HG03139 (cell line): ENCODE measurements around the gene RUFY1.
"Not testable (repeated sequence)": the region's sequence is repeated elsewhere in the genome, so short reads cannot be mapped to it uniquely, and the experiment has no call there.

Experiments
- ATAC-seq: cut with Tn5 transposase; IDR thresholded peaks from one replicate; pipeline ENCODE4 v1.9.1; 2021; ENCODE audit not compliant: unreplicated experiment

RUFY1 gene

GRCh38 chr5:179550511-179551342 is at the start of gene RUFY1:
Gene RUFY1 (plus strand): TSS chr5:179550554. CDS start chr5:179550570, 16 bp downstream.
- peak; percentile 77 for ATAC-seq

- ATAC-seq: not testable (repeated sequence)
These were observed 48.4 kb upstream of the RUFY1 start for GRCh38 chr5:179501997-179502396.

DNA sequence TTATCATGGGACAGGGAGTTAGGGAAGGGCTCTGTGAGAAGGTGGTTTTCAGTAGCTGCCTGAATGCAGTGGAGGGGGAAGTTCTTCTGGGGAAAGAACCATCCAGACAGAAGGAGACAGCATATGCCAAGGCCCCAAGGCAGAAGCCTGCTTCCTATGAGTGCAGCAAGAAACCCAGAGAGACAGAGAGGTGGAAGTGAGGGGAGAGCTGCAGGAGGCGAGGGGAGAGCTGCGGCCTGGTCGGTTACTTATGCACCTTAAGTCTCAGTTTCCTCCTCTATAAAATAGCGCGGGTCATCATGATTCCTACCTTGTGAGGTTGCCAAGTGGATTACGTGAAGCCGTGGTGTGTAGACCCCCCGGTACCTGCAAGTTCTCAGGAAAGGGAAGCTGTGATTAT is 47.9 kb upstream of the RUFY1 start:
- ATAC-seq: not testable (repeated sequence)

DNA sequence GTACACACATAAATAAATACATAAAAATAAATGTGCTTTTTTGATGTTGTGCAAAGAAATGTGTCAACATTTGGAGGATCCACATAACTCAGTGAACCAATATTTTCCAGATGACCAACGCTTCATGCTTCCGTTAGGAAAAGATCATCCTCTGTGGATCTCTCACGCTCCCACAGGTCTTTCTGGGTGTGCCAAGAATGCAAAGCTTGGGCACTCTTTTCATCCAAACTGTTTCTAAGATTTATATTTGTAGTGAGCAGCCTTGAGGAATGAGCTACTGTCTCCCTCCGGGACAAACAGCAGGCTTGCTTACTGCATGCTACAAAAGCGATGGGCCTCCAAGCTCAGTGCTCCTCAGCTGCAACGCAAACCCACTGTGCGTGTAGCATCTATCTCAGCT is 46.2 kb upstream of the RUFY1 start:
- ATAC-seq: no peak

DNA sequence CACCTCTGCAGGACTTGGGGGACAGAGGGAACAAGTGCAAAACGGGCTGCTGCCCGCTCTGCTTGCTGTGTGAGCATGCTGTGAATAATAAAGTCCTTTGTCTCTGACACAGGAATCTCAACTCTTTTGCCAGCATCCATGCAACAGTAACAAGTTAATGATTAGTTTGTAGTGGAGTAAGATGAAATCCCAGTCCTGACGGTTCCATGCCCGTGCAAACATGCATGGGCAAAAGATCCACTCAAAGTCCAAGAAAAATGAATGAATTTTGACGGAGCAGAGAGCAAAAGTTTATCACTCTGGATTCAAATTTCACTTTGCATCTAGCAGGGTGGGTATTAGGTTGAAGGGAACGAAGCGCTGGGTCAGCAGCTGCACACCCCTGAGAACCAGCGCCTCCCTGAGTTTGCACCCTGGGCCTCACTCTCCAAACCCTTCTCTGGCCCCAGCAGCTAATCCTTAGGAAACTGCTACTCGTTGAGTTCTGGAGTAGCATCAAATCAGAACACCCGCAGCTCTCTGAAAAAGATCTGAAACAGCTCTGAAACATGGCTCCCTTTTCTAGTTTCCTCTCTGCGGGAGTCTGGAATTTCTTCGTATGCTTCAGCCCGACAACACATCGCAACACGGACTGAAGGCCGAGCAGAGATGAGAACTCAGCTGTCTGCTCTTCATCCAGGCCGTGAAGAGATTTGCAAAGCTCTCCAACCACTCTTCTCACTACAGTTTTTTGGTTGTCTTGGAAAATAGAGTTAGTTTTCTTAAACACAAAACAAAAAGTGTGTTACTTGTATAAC is 45.6 kb upstream of the RUFY1 start:
- no peak for ATAC-seq

DNA sequence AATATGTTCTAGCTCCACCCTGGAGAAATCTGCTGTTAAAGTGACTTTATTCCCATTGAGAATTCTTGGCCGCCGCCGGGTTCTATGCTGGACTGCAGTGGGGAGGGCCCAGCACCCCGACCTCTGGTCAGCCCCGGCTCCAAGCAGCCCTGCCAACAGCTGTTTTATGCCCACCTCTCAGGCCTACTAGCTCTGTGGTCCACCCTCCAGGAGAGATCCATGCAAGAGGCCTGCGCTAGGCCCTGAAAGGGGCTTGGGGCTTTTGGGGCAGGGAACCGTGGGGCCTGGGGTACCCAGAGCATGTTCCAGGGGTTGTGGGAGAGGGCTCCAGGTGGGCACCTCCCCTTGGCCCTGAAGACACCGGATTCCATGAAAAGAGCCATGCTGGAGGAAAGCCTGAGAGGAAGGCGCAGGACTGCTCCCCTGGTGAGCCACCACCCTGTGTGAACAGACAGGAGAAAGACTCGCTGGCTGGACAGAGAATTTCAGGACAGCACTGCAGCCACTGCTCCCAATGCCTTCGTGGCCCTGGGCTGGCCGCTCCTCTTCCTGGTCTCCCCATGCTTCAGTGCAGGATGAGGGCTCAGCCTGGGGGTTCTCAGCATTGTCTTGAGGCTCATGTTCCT is 44.6 kb upstream of the RUFY1 start:
- ATAC-seq: no peak

DNA sequence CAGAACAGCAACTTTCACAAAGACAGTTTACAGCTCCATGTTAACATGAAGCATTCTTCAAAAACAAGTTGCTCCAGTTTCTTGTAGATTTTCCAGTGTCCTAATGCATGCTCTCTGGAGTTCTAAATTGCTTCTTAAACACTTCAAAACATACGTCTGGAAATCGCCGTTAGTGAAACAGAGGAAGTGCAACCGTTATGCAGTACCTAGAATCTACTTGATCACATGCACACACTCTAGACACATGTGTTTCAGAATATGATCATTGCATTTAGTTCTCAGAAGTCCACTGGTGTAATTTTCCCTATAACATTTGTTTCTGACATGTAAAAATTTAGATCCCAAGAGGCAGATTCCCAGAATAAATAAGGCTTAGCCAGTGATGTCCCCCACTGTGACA is 41.1 kb upstream of the RUFY1 start:
- ATAC-seq: no peak

GRCh38 chr5:179509845-179510244 is 40.5 kb upstream of the RUFY1 start:
- ATAC-seq: no peak

- no peak for ATAC-seq
These were observed 37.8 kb upstream of the RUFY1 start for GRCh38 chr5:179512452-179513000.

DNA sequence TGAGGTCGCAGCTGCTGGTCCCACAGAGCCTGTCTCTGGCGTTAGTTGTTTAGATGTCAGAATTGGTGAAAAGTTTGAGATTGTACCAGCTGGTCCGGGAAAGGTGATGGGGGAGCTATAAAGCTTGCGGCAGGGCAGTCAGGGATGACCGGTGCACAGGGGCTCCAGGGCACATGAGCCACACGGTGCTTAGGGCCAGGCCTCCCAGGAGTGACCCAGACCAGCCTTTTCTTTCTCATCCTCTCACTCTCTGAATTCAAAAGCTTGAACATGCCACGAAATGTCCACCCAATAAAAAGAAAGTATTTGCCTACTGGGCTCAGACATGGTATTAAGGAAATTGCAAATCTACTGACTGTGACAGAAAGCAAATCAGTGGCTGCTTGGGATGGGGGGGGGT is 34.9 kb upstream of the RUFY1 start:
- ATAC-seq: not testable (repeated sequence)

DNA sequence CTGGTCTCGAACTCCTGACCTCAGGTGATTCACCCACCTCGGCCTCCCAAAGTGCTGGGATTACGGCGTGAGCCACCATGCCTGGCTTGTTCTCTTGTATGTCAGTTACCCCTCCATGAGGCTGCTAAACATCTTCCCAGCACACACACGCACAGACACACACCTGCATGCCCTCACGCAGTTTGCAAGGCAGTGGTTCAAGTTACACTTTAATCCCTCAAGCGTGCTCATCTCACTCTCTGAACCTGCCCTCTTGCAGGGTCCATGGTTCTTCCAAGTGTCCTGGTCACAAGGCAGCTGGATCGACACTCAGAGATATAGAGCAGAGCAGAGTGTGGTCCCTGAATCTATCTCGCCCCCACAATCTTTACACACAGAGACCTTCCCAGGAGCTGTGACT is 34.1 kb upstream of the RUFY1 start:
- no peak for ATAC-seq

DNA sequence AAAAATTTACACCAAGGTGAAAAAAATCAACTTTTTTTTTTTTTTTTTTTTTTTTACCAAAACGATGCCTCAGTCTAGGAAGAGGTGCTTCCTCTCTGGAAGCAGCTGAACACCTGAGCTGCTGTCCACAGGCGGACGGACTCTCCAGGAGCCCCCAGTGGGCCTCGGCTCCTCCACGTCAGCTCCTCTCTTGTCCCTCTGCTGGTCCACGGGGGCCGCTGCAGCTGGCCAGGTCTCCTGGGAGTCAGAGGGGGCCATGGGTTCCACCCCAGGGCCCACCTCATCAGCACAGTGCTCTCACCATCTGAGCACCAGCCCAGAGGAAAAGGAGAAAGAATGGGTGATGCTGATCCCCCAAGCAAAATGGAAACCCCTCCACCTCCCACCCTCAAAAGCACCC is 32.6 kb upstream of the RUFY1 start:
- ATAC-seq: not testable (repeated sequence)

DNA sequence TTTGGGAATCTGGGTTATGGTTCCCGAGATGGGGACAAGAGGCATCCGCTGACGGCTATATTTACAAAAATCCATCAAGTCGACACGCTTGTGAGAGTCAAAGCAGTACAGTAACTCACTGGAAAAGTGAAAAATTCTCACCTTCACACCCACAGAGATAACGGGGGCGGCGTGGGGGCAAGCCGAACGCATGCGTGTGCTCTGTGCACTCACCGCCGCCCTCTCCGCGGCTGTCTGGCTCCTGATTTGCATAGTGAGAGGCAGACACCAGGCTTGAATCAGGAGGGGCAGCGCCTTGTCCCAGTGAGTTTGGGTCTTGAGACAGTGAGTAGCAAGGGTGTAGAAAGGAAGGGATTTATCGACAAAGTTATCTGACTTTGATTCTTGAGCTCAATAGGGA is 32.0 kb upstream of the RUFY1 start:
- peak; percentile 60 for ATAC-seq

DNA sequence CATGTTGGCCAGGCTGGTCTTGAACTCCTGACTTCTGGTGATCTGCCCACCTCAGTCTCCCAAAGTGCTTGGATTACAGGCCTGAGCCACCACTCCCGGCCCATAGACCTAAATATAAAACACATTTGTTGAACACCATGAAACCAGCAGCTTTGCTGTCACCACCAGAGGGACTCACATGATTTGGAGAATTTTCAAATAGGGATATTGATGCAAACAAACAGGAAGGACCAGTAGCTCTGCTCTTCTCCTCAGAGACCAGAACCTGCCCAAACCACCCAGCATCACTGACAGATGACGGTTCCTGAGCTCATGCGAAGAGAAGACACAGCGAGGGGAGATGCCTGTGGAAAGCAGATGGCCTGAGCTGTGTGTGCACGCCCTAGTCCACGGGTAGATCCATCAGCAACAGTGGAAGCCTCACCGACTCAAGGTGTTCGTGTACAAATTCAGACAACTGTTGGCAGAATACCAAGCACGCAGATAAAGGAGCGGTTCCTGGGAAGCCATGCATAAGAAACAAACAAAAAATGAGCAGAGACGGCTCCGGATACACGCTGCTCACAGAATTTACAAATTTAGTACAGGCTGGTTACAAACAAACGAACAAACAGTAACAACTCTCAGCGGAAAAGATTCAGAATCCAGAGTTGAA is 30.8 kb upstream of the RUFY1 start:
- ATAC-seq: not testable (repeated sequence)

- ATAC-seq: not testable (repeated sequence)
These were observed 28.2 kb upstream of the RUFY1 start for GRCh38 chr5:179522107-179522506.

DNA sequence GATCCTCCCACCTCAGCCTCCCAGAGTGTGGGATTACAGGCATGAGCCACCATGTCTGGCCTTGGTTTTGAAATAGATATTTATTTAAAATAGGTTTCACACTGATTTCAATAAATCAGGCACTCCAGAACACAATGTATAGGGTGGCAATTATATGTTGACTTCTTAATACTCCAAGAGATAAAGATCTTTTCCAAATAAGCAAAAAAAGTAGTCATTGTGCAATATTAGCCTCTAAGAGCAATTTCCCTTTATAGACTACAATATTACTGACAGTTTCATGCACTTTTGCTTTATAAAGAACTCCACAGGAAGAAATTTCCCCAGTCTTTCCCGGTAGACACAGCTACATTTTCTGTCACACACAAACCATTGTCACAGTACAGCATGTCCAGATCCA is 23.4 kb upstream of the RUFY1 start:
- ATAC-seq: no peak

DNA sequence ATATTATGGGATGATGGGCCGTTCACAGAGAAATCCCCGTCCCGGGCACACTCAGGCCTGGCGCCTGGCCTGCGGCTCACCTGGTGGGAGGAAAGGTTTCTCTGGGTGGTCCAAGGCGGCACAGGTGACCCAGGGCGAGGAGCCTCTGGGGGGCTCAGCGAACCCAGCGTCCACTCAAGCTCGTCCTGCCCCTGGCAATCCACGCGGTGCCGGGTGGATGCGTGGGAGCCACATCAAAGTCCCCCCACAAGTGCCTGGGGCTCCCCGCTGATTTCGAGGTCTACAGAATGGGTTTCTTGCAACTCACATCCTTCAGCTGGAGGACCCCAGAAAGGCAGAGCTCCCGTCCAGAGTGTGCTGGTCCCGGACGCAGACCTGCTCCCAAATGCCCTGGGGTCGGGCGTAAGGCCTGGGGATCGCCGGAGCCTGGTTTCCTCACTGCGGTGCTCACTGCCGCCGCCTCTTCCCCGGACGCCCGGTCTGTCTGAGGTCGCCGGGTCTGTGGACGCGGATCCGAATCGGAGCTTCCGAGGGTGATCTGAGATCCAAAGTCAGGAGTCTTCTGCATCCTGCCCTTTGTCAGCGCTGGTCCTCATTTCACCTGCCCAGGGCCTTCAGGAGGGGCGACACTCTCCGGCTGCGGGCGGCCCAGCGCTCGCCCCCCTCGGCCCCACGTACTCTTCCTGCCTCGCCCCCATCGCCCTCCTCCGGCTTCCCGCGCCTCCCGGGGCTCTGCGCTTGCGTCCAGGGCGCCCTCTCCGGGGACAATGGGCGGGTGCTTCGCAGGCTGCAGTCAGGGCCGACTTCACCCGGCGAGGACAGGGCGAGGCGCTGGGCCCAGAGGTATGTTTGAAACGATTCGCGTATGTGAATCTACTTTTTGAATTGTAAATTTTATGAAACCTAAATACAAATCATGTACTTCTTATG is 20.0 kb upstream of the RUFY1 start:
- peak; percentile 72 for ATAC-seq

DNA sequence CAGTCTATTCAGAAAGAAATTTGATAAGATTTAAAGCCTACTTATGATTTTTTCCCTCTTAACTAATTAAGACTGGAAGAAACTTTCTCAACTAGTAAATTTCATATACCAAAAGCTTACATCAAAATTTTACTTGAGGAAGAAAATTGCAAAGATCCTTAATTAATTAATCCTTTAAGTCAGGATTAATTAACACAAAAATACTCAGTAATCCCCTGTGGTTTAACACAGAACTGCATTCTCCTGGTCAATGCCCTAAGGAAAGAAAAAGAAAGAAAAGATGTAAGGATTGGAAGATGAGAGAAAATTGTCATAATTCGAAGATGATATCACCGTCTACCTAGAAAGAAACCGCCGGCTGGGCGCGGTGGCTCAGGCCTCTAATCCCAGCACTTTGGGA is 17.3 kb upstream of the RUFY1 start:
- no peak for ATAC-seq

DNA sequence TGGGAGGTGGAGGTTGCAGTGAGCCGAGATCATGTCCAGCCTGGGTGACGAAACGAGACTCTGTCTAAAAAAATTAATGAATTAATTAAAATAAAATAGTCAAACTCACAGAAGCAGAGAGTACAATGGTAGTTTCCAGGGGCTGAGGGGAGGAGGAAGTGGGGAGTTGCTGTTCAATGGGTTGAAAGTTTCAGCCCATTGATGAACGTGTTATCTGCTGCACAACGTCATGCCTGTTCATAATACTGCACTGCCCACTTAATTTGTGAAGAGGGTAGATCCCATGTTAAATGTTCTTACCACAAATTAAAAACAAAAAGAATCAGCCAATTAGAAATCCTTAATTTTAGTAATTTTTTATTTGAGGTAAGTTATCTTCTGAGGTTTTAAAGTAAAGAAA is 16.4 kb upstream of the RUFY1 start:
- ATAC-seq: no peak

- ATAC-seq: no peak
These were observed 15.9 kb upstream of the RUFY1 start for GRCh38 chr5:179534431-179534830.
